Right ventricle myocardium superior (tissue), 1 donor: ENCODE data around the gene CTSW. TPM values are rescaled to one million over a fixed set of nuclear protein-coding genes. Genes with fewer than 3 reads are reported as not detected.

Source experiments
- ATAC-seq: fragments of 200-7000 bp; cut with Tn5 transposase; one replicate; pipeline ENCODE4 v1.9.1; 2020; ENCODE audit warnings: mild to moderate bottlenecking; ENCODE audit not compliant: poor library complexity
- DNase-seq: peaks from one replicate; pipeline ENCODE4 v3.0.0-alpha.2; 2020
- intact Hi-C: fragments of 100-400 bp; cut with DNase I; formaldehyde crosslinking; loops from one replicate; pipeline ENCODE4 v1.11.2; 2022
- total RNA-seq: library from RNA; stranded (reverse); fragmentation: NEBNext Ultra II Directional; extraction: Animal tissue kit (Norgen Biotek cat#: 25700); gene quantifications from one replicate; pipeline ENCODE4 v1.2.1, GENCODE V29; 2021
- donor health status: DM: no; HTN: yes; CAD: no; lungs with severe emphysema.

The CTSW gene
- total RNA-seq, 1 donor from 2014 or later = 0.73 TPM

- intact Hi-C loops = no loop called here
- ATAC-seq (no peak), DNase-seq (no peak)
These were observed 15.5 kb upstream of the CTSW start for GRCh38 chr11:65863889-65864705.

- intact Hi-C loops = no loop called here
- no peak for ATAC-seq
- DNase-seq = peak; percentile 23
These were observed 14.7 kb upstream of the CTSW start for GRCh38 chr11:65864706-65865471.

GRCh38 chr11:65865550-65866172 is 14.0 kb upstream of the CTSW start:
- peak; percentile 32 for DNase-seq
- intact Hi-C loops = no loop called here
- ATAC-seq = no peak

GRCh38 chr11:65866509-65867283 is 12.9 kb upstream of the CTSW start:
- DNase-seq = peak; percentile 41

GRCh38 chr11:65867284-65868071 is 12.2 kb upstream of the CTSW start:
- DNase-seq = peak; percentile 56
- intact Hi-C loops = no loop called here
- no peak for ATAC-seq

More at GRCh38 chr11:65866509-65867283, 12.9 kb upstream of the CTSW start:
- intact Hi-C loops = no loop called here
- ATAC-seq = no peak

GRCh38 chr11:65868076-65868667 is 11.5 kb upstream of the CTSW start:
- peak; percentile 40 for DNase-seq
- intact Hi-C loops = no loop called here
- no peak for ATAC-seq

GRCh38 chr11:65868907-65869306 is 10.7 kb upstream of the CTSW start:
- DNase-seq (no peak), ATAC-seq (no peak)
- intact Hi-C loops = no loop called here

- intact Hi-C loops = no loop called here
- ATAC-seq (no peak), DNase-seq (peak; percentile 42)
These were observed 9.9 kb upstream of the CTSW start for GRCh38 chr11:65869643-65870306.

- DNase-seq (peak; percentile 37), ATAC-seq (no peak)
- intact Hi-C loops = no loop called here
These were observed 9.4 kb upstream of the CTSW start for GRCh38 chr11:65870307-65870658.

- ATAC-seq = no peak
- peak; percentile 76 for DNase-seq
- intact Hi-C loops = no loop called here
These were observed 8.6 kb upstream of the CTSW start for GRCh38 chr11:65870706-65871681.

GRCh38 chr11:65871811-65872548 is 7.7 kb upstream of the CTSW start:
- DNase-seq (peak; percentile 56), ATAC-seq (peak; percentile 9)
- intact Hi-C loops = no loop called here

- intact Hi-C loops = no loop called here
These were observed 6.9 kb upstream of the CTSW start, which contains the start of gene EFEMP2 for GRCh38 chr11:65872586-65873317. EFEMP2 (minus strand) TSS chr11:65872800; CDS start chr11:65872354, 446 bp downstream.

GRCh38 chr11:65873318-65874156 is 6.1 kb upstream of the CTSW start:
- intact Hi-C loops = no loop called here
- DNase-seq (peak; percentile 98), ATAC-seq (peak; percentile 96)

More at GRCh38 chr11:65872586-65873317, 6.9 kb upstream of the CTSW start, which contains the start of gene EFEMP2:
- peak; percentile 42 for ATAC-seq
- peak; percentile 69 for DNase-seq

GRCh38 chr11:65880027-65880426 is 390 bp downstream of the CTSW start:
- DNase-seq (no peak), ATAC-seq (no peak)
- intact Hi-C loops = no loop called here
